GM08714 (cell line): ENCODE measurements around the gene LENG1.
A peak's percentile ranks its signal among the peaks of the same experiment; 100 is the strongest.
"Not testable (repeated sequence)": the region's sequence is repeated elsewhere in the genome, so short reads cannot be mapped to it uniquely, and the experiment has no call there.

Experiments used
- H3K4me3 ChIP-seq: fragments of 200-500 bp; sonication (Bioruptor generic); 2 replicates; pipeline ENCODE4 v1.5.1; 2014; ENCODE audit warnings: mild to moderate bottlenecking, low read length, inconsistent platforms
- ZNF274 ChIP-seq: IDR thresholded peaks from 2 replicates; pipeline ENCODE4 v1.6.1; 2012; ENCODE audit warnings: mild to moderate bottlenecking, low read depth, low read length

The LENG1 gene

DNA sequence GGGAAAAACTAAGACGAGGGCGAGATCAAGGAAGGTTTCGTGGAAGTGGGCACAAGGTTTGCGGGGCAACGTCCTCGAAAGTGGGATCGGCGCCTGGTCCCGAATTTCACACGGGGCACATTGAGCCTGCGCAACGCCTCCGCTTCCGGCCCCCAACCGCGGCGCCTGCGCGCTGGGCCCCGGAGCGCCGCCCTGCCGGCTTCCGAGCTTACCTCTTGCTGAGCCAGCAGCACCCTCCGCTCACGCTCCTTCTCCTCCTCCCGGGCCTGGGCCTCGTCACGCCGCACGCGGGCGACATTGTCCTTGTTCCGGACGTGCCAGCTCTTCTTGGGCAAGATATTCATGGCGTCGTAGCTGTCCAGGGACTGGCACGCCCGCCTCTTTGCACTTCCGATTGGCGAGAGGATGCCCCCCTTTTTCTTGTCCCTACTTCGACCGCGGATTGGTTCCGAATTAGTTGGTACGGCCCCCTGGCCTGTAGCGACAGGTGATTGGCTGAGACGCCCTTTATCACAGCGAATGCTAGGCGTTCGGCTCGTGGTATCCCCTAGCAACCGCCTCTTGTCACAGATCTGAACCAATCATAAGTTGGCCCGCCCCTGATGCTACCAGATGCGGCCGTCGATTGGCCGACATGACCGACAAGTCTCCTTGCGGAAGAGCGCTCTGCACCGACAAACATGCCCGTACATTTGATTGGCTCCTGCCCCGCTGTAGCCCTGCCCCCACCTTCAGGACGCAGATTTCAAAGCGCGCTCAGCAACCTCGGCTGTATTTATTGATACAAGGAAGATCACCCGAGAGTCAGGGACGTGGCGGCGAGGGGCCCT lies at the start of gene LENG1:
TSS of gene LENG1 (minus strand) at position 370 of the 830 bp plus-strand sequence. CDS start at position 344, 26 bp downstream.
- no peak for TF ChIP-seq ZNF274
- peak within 1 kb of the TSS; percentile 82 for H3K4me3 ChIP-seq

DNA sequence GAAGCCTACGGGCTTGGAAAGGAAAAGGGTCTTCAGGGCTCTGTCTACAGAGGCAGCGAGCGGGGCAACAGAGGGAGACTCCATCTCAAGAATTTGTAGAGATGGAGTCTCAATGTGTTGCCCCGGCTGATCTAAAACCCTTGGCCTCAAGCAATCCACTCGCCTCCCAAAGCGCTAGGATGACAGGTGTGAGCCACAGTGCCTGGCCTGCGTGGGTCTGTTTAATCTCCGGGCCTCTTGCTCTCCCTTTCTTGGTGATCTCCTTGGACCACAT lies 49.2 kb upstream of the LENG1 start:
- no peak overlapping the region for H3K4me3 ChIP-seq
- TF ChIP-seq ZNF274, result no peak

DNA sequence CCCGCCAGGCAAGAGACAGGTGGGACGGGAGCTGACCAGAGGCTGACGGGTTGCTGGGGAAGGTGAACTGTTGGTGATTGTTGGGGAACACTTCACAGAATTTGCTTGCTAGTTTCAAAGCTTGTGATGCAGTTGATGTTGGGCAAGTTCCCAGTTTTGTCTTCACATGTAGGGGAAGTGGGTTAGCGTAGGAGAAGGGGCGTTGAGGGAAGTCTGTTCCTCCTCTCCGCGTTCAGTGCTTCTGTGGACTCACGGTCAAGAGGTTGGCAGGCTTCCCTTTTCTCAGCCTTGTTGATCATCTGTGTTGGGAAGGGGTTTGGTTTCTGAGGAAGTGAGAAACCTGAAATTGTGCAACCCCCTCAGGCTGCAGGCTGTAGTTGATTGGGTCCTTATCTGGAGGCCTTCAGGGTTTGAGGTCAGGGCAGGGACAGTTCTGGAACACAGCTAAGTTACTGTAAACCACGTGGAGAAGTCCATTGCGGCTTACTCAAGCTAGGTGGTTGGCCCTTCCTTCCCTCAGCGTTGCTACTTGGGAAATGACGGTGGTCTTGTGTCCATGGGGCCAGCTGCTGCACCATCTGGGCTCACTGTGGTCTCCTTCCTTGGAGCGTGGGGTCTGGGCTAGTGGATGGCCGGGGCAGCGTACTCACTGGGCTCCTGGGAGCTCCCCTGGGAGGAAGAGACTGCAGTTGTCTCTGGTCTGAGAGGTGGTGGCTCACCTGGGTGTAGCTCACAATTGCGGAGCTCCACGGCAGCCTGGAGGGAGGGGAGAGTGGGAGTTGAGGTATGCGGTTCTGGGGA lies 48.7 kb upstream of the LENG1 start:
- H3K4me3 ChIP-seq, result no peak overlapping the region
- TF ChIP-seq ZNF274, result no peak

DNA sequence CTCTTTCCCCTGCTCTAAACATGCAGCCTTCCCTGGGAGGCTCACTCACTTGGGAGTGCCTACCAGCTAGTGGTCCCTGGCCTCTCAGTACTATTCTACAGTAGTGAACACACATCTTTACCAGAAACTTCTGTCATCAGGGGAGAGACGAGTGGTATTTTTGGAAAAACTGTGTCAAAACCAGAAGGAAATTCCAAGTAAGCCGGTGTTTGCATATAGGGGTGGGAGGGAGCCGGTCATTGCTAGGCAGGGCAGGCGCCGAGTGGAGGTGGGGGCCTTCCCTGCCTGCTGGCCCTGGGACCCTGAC lies 48.1 kb upstream of the LENG1 start:
- TF ChIP-seq ZNF274, result no peak
- H3K4me3 ChIP-seq, result no peak overlapping the region; the same call in 1 of the 2 replicates

DNA sequence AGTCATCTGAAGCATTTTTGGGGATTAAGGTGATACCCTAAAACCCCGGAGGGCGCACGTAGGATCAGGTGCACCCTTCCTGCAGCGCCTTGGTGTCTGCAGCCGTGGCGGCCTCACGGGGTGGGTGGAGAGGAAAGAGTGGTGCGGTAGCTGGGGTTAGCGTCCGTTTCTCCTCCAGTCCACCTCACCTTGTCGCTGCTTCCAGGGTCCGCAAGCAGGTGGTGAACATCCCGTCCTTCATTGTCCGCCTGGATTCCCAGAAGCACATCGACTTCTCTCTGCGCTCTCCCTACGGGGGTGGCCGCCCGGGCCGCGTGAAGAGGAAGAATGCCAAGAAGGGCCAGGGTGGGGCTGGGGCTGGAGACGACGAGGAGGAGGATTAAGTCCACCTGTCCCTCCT lies 47.7 kb upstream of the LENG1 start:
- H3K4me3 ChIP-seq, result not testable (repeated sequence)

DNA sequence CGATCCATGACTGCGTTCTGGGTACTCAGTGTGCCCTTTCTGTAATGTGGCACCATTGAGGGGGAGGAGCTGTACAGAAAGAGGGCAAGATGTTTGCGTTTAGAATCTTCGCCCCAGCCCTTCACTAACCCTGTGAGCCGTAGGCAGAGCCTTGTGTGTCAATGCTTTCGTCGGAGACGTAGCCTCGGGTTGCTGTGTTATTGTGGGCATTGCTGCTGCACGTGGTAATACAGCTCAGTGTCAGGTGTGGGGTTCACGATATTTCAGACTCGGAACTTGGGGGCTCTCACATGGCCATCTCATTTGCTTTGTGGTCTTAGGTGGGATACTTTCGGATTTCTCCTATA lies 47.3 kb upstream of the LENG1 start:
- no peak overlapping the region; the same call in 1 of the 2 replicates for H3K4me3 ChIP-seq

DNA sequence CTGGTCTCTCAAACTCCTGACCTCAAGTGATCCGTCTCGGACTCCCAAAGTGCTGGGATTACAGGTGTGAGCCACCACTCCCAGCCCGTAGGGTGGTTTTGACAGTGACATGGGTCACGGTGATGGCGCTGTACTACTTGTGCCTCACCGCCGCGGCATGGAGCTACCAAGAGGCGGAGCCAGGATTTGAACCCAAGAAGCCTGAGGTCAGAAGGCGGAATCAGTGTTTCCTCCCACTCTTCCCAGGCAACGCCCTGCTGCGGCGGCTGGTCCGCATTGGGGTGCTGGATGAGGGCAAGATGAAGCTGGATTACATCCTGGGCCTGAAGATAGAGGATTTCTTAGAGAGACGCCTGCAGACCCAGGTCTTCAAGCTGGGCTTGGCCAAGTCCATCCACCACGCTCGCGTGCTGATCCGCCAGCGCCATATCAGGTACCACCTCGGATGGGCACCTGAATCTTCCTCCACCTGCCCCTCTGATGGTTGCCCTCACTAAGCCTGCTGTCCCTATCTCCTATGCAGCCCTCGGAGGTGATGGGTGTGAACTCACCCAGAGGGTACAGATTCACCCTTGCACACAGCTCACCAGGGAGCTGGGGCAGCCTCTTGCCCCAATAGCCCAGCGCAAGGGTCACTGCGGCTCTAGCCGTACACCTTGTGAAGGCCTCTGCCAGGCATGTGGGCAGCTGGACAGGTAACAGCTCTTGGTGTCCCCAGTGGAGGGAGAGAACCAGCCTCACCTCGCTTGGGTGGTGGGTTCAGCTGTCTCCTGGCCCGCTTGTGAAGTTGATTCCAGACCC lies 46.7 kb upstream of the LENG1 start:
- H3K4me3 ChIP-seq, result no peak overlapping the region; the same call in 1 of the 2 replicates
- no peak for TF ChIP-seq ZNF274

More for the DNA sequence above, 47.3 kb upstream of the LENG1 start:
- TF ChIP-seq ZNF274, result no peak

DNA sequence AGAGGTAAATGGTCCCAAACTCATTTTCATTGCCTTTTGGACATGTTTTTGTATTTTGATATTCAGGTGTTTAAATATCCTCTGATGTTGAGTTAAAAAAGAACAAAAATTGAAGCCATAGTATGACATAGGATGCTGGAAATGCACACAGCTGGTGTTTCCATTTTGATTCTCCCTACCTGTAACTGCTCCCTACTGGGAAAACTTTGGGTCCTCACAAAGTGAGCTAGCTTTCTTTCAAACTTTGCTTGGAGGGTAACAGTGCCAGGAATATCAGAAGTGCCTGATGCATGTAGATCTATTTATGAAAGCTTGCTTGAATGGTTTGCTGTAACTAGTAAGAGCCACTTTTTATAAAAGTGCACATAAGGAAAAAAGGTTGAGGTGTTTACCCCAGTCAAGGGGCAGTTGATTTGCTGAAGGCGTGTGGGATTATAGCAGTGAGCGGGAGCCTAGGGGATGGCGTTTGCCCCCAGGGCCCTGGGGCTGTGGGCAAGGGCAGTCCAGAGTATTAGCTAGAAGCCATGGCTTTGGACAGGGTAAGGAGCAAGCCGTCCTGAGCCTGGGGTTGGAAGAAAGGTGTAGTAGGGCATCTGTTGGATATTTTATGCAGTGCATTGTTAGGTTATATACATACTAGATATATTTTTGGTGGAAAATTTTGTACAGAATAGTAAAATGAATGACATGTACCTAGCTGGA lies 45.4 kb upstream of the LENG1 start:
- no peak overlapping the region for H3K4me3 ChIP-seq
- TF ChIP-seq ZNF274, result no peak

DNA sequence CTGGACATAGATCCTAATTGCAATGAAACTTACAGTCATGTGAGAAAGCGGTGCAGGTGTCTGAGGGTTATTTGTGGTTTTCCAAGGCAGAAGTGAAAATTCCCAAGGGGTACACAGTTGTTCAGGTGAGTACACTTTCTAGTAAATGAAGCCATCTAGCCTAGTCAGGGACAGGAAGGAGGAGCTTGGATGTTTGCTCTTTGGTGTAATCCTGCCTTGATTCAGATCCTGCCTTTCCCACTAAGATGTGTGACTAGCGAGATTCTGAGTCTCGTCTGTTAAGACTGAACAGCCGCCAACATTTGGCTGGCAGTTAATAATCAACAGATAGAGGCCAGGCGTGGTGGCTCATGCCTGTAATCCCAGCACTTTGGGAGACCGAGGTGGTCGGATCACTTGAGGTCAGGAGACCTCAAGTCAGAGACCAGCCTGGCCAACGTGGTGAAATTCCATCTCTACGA lies 43.7 kb upstream of the LENG1 start:
- H3K4me3 ChIP-seq, result peak overlapping the region; percentile 97; the same call in 1 of the 2 replicates
- TF ChIP-seq ZNF274, result no peak

DNA sequence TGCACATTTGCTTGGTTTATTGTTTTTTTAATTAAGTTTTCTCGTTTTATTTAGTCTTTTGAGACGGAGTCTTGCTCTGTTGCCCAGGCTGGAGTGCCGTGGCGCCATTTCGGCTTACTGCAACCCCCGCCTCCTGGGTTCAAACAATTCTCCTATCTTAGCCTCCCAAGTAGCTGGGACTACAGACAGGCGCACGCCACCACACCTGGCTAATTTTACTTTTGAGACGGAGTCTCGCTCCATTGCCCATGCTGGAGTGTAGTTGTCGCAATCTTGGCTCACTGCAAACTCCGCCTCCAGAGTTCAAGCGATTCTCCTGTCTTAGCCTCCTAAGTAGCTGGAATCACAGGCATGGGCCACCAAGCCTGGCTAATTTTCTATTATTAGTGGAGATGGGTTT lies 42.5 kb upstream of the LENG1 start:
- H3K4me3 ChIP-seq, result peak overlapping the region; percentile 97
- TF ChIP-seq ZNF274, result no peak

DNA sequence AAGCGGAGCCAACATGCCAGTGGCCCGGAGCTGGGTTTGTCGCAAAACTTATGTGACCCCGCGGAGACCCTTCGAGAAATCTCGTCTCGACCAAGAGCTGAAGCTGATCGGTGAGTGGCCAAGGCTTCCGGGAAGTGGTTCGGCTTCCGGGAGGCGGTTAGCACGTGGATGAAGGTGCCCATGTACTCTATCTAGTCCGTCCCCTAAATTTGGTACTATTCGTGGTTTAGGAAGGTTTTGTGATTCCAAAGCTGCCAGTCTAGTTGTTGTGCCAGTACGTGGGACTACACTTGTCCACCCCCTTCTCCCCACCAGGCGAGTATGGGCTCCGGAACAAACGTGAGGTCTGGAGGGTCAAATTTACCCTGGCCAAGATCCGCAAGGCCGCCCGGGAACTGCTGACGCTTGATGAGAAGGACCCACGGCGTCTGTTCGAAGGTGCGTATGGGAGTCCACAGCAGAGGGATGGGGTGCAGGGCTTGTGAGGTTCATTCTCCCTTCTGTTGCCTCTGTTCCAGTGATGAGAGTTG lies 41.7 kb upstream of the LENG1 start:
- no peak for TF ChIP-seq ZNF274

DNA sequence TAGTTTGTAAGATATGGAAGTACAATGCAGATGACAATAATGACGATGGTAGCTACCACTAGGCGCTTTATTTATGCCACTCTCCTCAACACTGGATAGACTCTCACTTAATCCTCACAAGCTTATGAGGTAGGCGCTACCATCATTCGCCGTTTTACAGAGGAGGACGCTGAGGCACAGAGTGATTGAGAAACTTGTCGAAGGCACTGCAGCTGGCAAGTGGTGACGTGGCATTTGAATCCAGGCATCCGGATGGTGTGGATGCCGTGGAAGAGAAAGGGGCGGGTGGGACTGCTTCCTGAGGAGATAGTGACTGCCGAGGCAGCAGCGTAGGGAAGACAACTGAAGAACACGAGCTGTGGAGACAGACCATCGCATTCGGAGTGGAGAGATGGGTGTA lies 39.9 kb upstream of the LENG1 start:
- TF ChIP-seq ZNF274, result no peak
- H3K4me3 ChIP-seq, result no peak overlapping the region

More for the DNA sequence above, 41.7 kb upstream of the LENG1 start:
- H3K4me3 ChIP-seq, result peak overlapping the region; percentile 97

DNA sequence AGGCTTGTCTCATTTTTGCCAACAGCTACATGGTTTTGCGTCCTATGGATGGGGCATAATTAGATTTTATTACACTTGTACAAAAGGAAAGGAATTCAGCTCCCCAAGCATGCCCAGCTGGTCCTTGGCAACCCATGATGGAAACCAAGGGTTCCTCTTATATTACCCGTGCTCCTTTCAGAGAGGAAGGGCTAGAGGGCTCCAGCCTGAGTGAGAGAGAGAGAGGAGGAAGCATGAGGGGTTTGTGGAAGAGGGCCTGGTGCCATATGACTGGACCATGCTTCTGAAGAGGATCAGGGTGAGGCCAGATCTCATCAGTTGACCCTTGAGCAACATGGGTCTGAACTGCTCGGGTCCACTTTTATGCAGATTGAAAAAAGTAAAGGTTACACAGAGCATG lies 37.6 kb upstream of the LENG1 start:
- H3K4me3 ChIP-seq, result no peak overlapping the region
- no peak for TF ChIP-seq ZNF274

DNA sequence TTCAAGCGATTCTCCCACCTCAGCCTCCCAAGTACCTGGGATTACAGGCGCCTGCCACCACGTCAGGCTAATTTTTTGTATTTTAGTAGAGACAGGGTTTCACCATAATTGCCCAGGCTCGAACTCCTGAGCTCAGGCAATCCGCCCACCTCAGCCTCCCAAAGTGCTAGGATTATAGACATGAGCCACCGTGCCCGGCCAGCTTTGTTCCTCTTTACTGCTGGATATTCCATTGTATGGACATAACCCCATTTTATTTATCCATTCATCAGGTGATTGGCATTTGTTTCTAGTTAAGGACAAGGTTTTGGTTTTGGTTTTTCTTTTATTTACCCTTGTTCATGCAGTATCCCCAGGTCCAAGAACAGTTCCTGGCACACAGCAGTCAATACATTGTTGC lies 37.0 kb upstream of the LENG1 start:
- no peak overlapping the region for H3K4me3 ChIP-seq
- TF ChIP-seq ZNF274, result no peak

DNA sequence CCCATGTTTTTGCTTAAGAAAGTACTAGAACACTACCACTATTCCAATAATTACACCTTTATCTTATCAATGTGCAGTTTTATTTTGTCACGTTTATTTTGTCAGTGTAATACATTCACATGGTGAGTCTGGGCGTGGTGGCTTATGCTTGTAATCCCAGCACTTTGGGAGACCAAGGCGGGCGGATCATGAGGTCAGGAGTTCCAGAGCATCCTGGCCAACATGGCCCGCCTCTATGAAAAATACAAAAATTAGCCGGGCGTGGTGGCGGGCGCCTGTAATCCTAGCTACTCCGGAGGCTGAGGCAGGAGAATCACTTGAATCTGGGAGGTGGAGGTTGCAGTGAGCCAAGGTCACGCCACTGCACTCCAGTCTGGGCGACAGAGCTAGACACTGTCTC lies 34.9 kb upstream of the LENG1 start:
- not testable (repeated sequence) for H3K4me3 ChIP-seq
